Right renal pelvis (tissue), 4 donors: ENCODE data around the gene NFIX. TPM values are rescaled to one million over a fixed set of nuclear protein-coding genes. Genes with fewer than 3 reads are reported as not detected.
A peak's percentile ranks its signal among the peaks of the same experiment; 100 is the strongest.

Experiments used
- DNase-seq, 4 donors: peaks; one replicate each; pipeline ENCODE4 v3.0.0-alpha.2; 2013; ENCODE audit warnings: low read depth in 4 of 4, low spot score in 3 of 4, missing footprints in 1 of 4
- polyA plus RNA-seq, 4 donors: library from polyadenylated mRNA; unstranded; fragments of 120-200 nt; gene quantifications; one replicate each; pipeline ENCODE4 v1.2.1, GENCODE V29; 2013; ENCODE audit not compliant: insufficient read length in 4 of 4

The NFIX gene
- polyA plus RNA-seq, 4 donors = 18.4 to 24.8 (median 19.4) TPM

GRCh38 chr19:13087795-13088537 is 92.7 kb downstream of the NFIX start:
- DNase-seq = no peak

GRCh38 chr19:13089139-13089856 is 94.0 kb downstream of the NFIX start:
- no peak for DNase-seq

GRCh38 chr19:13089857-13090507 is 94.7 kb downstream of the NFIX start:
- no peak for DNase-seq

GRCh38 chr19:13090511-13091231 is 95.4 kb downstream of the NFIX start:
- DNase-seq = no peak

- peak in 1 of 4 donors; percentile 61 for DNase-seq
Observed at GRCh38 chr19:13091400-13092157, 96.3 kb downstream of the NFIX start.

- DNase-seq = no peak
Observed at GRCh38 chr19:13092158-13092543, 96.9 kb downstream of the NFIX start.

GRCh38 chr19:13092606-13093235 is 97.4 kb downstream of the NFIX start:
- no peak for DNase-seq

- DNase-seq = no peak
Observed at GRCh38 chr19:13093407-13094105, 98.3 kb downstream of the NFIX start.

- no peak for DNase-seq
Observed at GRCh38 chr19:13094106-13094504, 98.8 kb downstream of the NFIX start.

- no peak for DNase-seq
Observed at GRCh38 chr19:13094771-13095392, 99.6 kb downstream of the NFIX start.

- no peak for DNase-seq
Observed at GRCh38 chr19:13095393-13095784, 100.1 kb downstream of the NFIX start.

GRCh38 chr19:13095934-13096927 is 101.0 kb downstream of the NFIX start:
- DNase-seq = no peak

GRCh38 chr19:13097033-13097462 is 101.8 kb downstream of the NFIX start:
- DNase-seq = no peak

GRCh38 chr19:13097463-13098258 is 102.4 kb downstream of the NFIX start:
- no peak for DNase-seq

- DNase-seq = no peak
Observed at GRCh38 chr19:13098277-13099072, 103.2 kb downstream of the NFIX start.
